KMS-11 (cell line): ENCODE data around the gene PNMA6A.

Experiments
- H2AFZ ChIP-seq: fragments of 200-600 bp; sonication (generic); 2 replicates; pipeline ENCODE4 v1.6.1; 2016; ENCODE audit warnings: antibody characterized with exemption, mixed run types, low read depth
- H3K27ac ChIP-seq: fragments of 200-600 bp; sonication (generic); 2 replicates; pipeline ENCODE4 v1.6.1; 2016; ENCODE audit warnings: mild to moderate bottlenecking, mixed run types
- H3K27me3 ChIP-seq: fragments of 200-600 bp; sonication (generic); 2 replicates; pipeline ENCODE4 v1.6.1; 2017; ENCODE audit warnings: mild to moderate bottlenecking, low read depth, mixed run types, moderate library complexity; ENCODE audit not compliant: insufficient read depth
- H3K36me3 ChIP-seq: fragments of 200-600 bp; sonication (generic); 2 replicates; pipeline ENCODE4 v1.6.1; 2017; ENCODE audit warnings: mild to moderate bottlenecking, mixed run types; ENCODE audit not compliant: insufficient read depth
- H3K4me1 ChIP-seq: fragments of 200-600 bp; sonication (generic); 2 replicates; pipeline ENCODE4 v1.6.1; 2016; ENCODE audit warnings: mild to moderate bottlenecking, low read depth, mixed run types; ENCODE audit not compliant: poor library complexity, severe bottlenecking
- H3K4me2 ChIP-seq: fragments of 200-600 bp; sonication (generic); 2 replicates; pipeline ENCODE4 v1.7.0; 2016; ENCODE audit warnings: mild to moderate bottlenecking, mixed run types
- H3K4me3 ChIP-seq: fragments of 200-600 bp; sonication (generic); IDR thresholded peaks from 2 replicates; pipeline ENCODE4 v1.6.1; 2017; ENCODE audit warnings: low read depth, low read length, mixed read lengths; ENCODE audit not compliant: insufficient read depth
- H3K79me2 ChIP-seq: fragments of 200-600 bp; sonication (generic); 2 replicates; pipeline ENCODE4 v1.6.1; 2016; ENCODE audit warnings: low read depth, mixed run types; ENCODE audit not compliant: insufficient read depth
- H3K9ac ChIP-seq: fragments of 200-600 bp; sonication (generic); 2 replicates; pipeline ENCODE4 v1.6.1; 2016; ENCODE audit warnings: mild to moderate bottlenecking, mixed run types
- H4K20me1 ChIP-seq: fragments of 200-600 bp; sonication (generic); 2 replicates; pipeline ENCODE4 v1.6.1; 2016; ENCODE audit warnings: mild to moderate bottlenecking, mixed run types; ENCODE audit not compliant: insufficient read depth
- TF ChIP-seq, protein P1 (sequence below): fragments of 200-600 bp; sonication (generic); conservative IDR thresholded peaks from 2 replicates; pipeline ENCODE4 v1.6.1; 2017; ENCODE audit warnings: low read depth, mild to moderate bottlenecking, antibody characterized with exemption, low read length, moderate library complexity, mixed read lengths

The PNMA6A gene

DNA sequence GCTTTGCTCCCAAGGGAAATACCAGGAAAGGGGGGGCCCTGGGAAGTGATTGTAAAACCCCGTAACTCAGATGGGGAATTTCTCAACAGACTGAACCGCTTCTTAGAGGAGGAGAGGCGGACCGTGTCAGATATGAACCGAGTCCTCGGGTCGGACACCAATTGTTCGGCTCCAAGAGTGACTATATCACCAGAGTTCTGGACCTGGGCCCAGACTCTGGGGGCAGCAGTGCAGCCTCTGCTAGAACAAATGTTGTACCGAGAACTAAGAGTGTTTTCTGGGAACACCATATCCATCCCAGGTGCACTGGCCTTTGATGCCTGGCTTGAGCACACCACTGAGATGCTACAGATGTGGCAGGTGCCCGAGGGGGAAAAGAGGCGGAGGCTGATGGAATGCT lies 15.0 kb upstream of the PNMA6A start:
- Histone ChIP-seq H3K36me3 (no peaks in the 10 kb centered on the region), H4K20me1 (no peaks in the 10 kb centered on the region), H3K4me1 (no peaks in the 10 kb centered on the region), H3K4me3 (no peak overlapping the region), H3K9ac (no peak overlapping the region), H3K27me3 (no peaks in the 10 kb centered on the region), H3K79me2 (no peaks in the 10 kb centered on the region), H3K27ac (no peak overlapping the region), H2AFZ (no peak overlapping the region), H3K4me2 (no peak overlapping the region)
- TF ChIP-seq, protein P1, sequence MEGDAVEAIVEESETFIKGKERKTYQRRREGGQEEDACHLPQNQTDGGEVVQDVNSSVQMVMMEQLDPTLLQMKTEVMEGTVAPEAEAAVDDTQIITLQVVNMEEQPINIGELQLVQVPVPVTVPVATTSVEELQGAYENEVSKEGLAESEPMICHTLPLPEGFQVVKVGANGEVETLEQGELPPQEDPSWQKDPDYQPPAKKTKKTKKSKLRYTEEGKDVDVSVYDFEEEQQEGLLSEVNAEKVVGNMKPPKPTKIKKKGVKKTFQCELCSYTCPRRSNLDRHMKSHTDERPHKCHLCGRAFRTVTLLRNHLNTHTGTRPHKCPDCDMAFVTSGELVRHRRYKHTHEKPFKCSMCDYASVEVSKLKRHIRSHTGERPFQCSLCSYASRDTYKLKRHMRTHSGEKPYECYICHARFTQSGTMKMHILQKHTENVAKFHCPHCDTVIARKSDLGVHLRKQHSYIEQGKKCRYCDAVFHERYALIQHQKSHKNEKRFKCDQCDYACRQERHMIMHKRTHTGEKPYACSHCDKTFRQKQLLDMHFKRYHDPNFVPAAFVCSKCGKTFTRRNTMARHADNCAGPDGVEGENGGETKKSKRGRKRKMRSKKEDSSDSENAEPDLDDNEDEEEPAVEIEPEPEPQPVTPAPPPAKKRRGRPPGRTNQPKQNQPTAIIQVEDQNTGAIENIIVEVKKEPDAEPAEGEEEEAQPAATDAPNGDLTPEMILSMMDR: no peak

DNA sequence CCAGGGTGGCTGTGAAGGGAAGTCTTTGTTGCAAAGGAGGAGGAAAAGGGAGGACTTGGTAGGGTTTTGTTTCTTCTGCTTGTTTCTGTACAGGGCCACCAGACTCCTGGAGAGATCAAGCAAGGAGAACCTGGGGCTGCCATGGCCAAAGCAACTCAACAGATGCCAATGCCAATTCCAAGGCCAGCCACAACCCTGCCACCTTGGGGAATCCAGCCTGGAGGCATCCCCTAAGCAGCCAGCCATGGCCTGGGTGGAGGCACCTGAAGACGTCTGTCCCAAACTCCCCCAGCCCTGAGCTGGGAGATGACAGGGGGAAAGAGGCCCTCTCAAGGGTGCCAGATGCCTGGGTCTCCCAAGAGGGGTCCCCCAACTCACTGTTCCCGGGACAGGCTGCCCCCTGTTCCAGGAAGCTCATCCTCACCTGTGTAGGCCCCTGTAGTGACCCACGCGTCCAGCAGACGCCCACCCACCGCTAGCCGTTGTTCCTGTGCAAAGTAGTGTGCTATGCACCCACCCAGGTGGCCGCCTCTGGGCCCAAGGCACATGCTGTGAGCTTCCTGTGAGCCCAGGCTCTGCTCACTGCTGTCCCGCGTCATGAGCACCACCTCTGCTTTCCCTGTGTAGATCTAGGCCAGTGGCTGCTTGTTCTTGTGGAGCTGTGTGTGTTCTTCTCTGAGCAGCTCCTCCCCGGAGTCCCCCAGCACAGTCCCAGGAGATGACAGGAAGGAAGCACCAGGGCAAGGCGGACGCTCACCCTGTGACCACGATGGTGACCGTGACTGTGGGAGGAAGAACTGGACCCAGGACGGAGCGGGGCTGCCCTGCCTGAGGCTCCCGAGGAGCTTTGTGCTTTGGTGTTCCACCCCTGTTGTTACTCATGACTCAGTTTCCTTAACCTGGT lies 12.8 kb upstream of the PNMA6A start:
- TF ChIP-seq, protein P1: no peak
- Histone ChIP-seq H2AFZ (no peak overlapping the region), H4K20me1 (no peaks in the 10 kb centered on the region), H3K79me2 (no peaks in the 10 kb centered on the region), H3K27ac (no peak overlapping the region), H3K36me3 (no peaks in the 10 kb centered on the region), H3K4me1 (no peaks in the 10 kb centered on the region), H3K4me3 (no peak overlapping the region), H3K4me2 (no peak overlapping the region), H3K9ac (no peak overlapping the region), H3K27me3 (no peaks in the 10 kb centered on the region)

DNA sequence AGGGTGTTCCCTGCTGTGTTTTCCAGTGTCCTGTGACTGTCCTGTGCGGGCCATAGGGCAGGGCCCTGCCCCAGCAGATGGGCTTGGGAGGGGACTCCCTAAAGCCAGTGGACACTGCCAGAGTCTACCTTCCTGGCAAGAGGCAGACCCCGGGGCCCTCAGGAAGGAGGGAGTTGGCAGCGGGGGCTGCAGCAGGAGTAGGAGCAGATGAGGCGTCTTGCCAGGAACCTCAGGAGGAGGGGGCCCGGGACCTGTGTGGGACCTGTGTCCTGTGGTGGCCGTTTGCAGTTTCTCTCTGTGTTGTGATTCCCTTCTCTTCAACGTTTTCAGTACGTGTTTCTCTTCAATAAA lies 12.2 kb upstream of the PNMA6A start:
- no peaks in the 10 kb centered on the region for H3K36me3 ChIP-seq
- H3K4me1 ChIP-seq: no peaks in the 10 kb centered on the region
- no peak overlapping the region for H2AFZ ChIP-seq
- H3K4me3 ChIP-seq: no peak overlapping the region
- no peak overlapping the region for H3K27ac ChIP-seq
- no peak overlapping the region for H3K9ac ChIP-seq
- no peaks in the 10 kb centered on the region for H3K27me3 ChIP-seq
- H3K79me2 ChIP-seq: no peaks in the 10 kb centered on the region
- TF ChIP-seq, protein P1: no peak
- H4K20me1 ChIP-seq: no peaks in the 10 kb centered on the region
- no peak overlapping the region for H3K4me2 ChIP-seq

- Histone ChIP-seq H3K27me3 (no peaks in the 10 kb centered on the region), H2AFZ (no peak overlapping the region), H4K20me1 (no peaks in the 10 kb centered on the region), H3K9ac (no peak overlapping the region), H3K27ac (no peak overlapping the region), H3K4me1 (no peaks in the 10 kb centered on the region), H3K4me2 (no peak overlapping the region), H3K79me2 (no peaks in the 10 kb centered on the region), H3K36me3 (no peaks in the 10 kb centered on the region), H3K4me3 (no peak overlapping the region)
- TF ChIP-seq, protein P1: no peak
Measured at GRCh38 chrX:153061732-153062131, 10.5 kb upstream of the PNMA6A start.
